ENCODE results near the gene ERICH4. TPM values are rescaled to one million over a fixed set of nuclear protein-coding genes. Genes with fewer than 3 reads are reported as not detected.
"Not testable (repeated sequence)": the region's sequence is repeated elsewhere in the genome, so short reads cannot be mapped to it uniquely, and the experiment has no call there.

ERICH4 gene
- total and polyA plus RNA-seq, 7 donors: 0.09 to 0.10 TPM; not detected in 5

GRCh38 chr19:41484822-41485221, 41.9 kb downstream of the ERICH4 start:
- Histone ChIP-seq H3K9me3 (no peaks in the 10 kb centered on the region), H3K4me3 (no peak overlapping the region), H3K27me3 (ENCODE audit: insufficient read depth in 3 of 3, low read length in 2 of 3) (peaks cover 0 to 13% (median 3%) of the 10 kb centered on the region in 3 donors), H3K36me3 (ENCODE audit: insufficient read depth in 1 of 2, low read depth in 1 of 2) (no peaks in the 10 kb centered on the region), H3K27ac (no peak overlapping the region), H3K4me1 (peaks cover 7% of the 10 kb centered on the region)
- no peak for TF ChIP-seq CTCF (IDR thresholded peaks at IDR 0.05)
- ATAC-seq (no peak), DNase-seq (no peak)
- intact Hi-C loops (cut with DNase I): no loop called here
- WGBS, 3 donors: 75 to 82% (median 78%) methylated on average over 4 of the region's 4 CpGs

GRCh38 chr19:41486953-41487352, 44.0 kb downstream of the ERICH4 start:
- H3K27me3 ChIP-seq (ENCODE audit: insufficient read depth in 3 of 3, low read length in 2 of 3); H3K9me3 ChIP-seq; H3K4me3 ChIP-seq; intact Hi-C loops (cut with DNase I); H3K4me1 ChIP-seq; H3K36me3 ChIP-seq (ENCODE audit: insufficient read depth in 1 of 2, low read depth in 1 of 2); ATAC-seq; H3K27ac ChIP-seq; DNase-seq: not testable (repeated sequence)
- 84 to 85% (median 85%) methylated on average over 4 of the region's 4 CpGs for WGBS, 3 donors

- H3K9me3 ChIP-seq: no peaks in the 10 kb centered on the region
- H3K4me3 ChIP-seq: no peak overlapping the region
- intact Hi-C loops (cut with DNase I): no loop called here
- no peaks in the 10 kb centered on the region for H3K4me1 ChIP-seq
- DNase-seq (no peak), ATAC-seq (no peak)
- no peak overlapping the region for H3K27ac ChIP-seq
- no peaks in the 10 kb centered on the region for H3K36me3 ChIP-seq (ENCODE audit: insufficient read depth in 1 of 2, low read depth in 1 of 2)
- no peak for TF ChIP-seq CTCF (IDR thresholded peaks at IDR 0.05)
- WGBS, 3 donors: 94 to 96% (median 95%) methylated on average over 5 of the region's 5 CpGs
- H3K27me3 ChIP-seq (ENCODE audit: insufficient read depth in 3 of 3, low read length in 2 of 3): no peaks in the 10 kb centered on the region
Observed at GRCh38 chr19:41492843-41493242, 49.9 kb downstream of the ERICH4 start.

Other genes starting within 250 kb of the ERICH4 start
- 1 to 10 TPM in 1 of 4 donors, under 1 TPM in 3; 0.27 to 1.1 (median 0.62) TPM for gene CYP2S1, start 249.9 kb upstream of the ERICH4 start, total RNA-seq
- gene CYP2S1, start 249.9 kb upstream of the ERICH4 start, polyA plus RNA-seq: under 1 TPM; 0.10 to 0.56 (median 0.26) TPM
- gene AXL, start 223.9 kb upstream of the ERICH4 start, total RNA-seq: 10 to 100 TPM in 2 of 4 donors, 1 to 10 TPM in 2; 8.4 to 13.6 (median 11.0) TPM
- gene AXL, start 223.9 kb upstream of the ERICH4 start, polyA plus RNA-seq: 1 to 10 TPM; 3.3 to 4.4 (median 4.3) TPM
- gene HNRNPUL1, start 178.8 kb upstream of the ERICH4 start, total RNA-seq: 100 to 1,000 TPM in 2 of 4 donors, 10 to 100 TPM in 2; 82.2 to 129 (median 105) TPM
- gene HNRNPUL1, start 178.8 kb upstream of the ERICH4 start, polyA plus RNA-seq: 10 to 100 TPM; 54.3 to 82.3 (median 69.2) TPM
- 10 to 100 TPM; 15.5 to 25.7 (median 21.6) TPM for gene CCDC97, start 133.0 kb upstream of the ERICH4 start, total RNA-seq
- 10 to 100 TPM; 13.7 to 23.7 (median 19.9) TPM for gene CCDC97, start 133.0 kb upstream of the ERICH4 start, polyA plus RNA-seq
- 10 to 100 TPM in 2 of 4 donors, 1 to 10 TPM in 2; 8.2 to 10.8 (median 10.1) TPM for gene TGFB1, start 89.2 kb upstream of the ERICH4 start, total RNA-seq
- 10 to 100 TPM in 1 of 3 donors, 1 to 10 TPM in 2; 2.8 to 10.5 (median 3.2) TPM for gene TGFB1, start 89.2 kb upstream of the ERICH4 start, polyA plus RNA-seq
- gene B9D2, start 79.0 kb upstream of the ERICH4 start, total RNA-seq: 1 to 10 TPM; 1.7 to 2.5 (median 2.0) TPM
- 10 to 100 TPM in 1 of 3 donors, 1 to 10 TPM in 2; 7.9 to 13.1 (median 9.3) TPM for gene B9D2, start 79.0 kb upstream of the ERICH4 start, polyA plus RNA-seq
- 1 to 10 TPM; 1.4 to 2.6 (median 1.7) TPM for gene TMEM91, start 66.6 kb upstream of the ERICH4 start, total RNA-seq
- 1 to 10 TPM in 2 of 3 donors, under 1 TPM in 1; 0.88 to 3.1 (median 2.5) TPM for gene TMEM91, start 66.6 kb upstream of the ERICH4 start, polyA plus RNA-seq
- gene EXOSC5, start 45.8 kb upstream of the ERICH4 start, total RNA-seq: 10 to 100 TPM; 25.4 to 42.3 (median 41.2) TPM
- 10 to 100 TPM; 34.9 to 78.8 (median 59.0) TPM for gene EXOSC5, start 45.8 kb upstream of the ERICH4 start, polyA plus RNA-seq
- gene BCKDHA, start 45.3 kb upstream of the ERICH4 start, total RNA-seq: 10 to 100 TPM; 31.5 to 45.1 (median 39.8) TPM
- 10 to 100 TPM; 34.9 to 58.8 (median 43.3) TPM for gene BCKDHA, start 45.3 kb upstream of the ERICH4 start, polyA plus RNA-seq
- 1 to 10 TPM in 2 of 4 donors, under 1 TPM in 2; 0.55 to 1.9 (median 1.3) TPM for gene B3GNT8, start 15.8 kb upstream of the ERICH4 start, total RNA-seq
- under 1 TPM; 0.59 to 0.96 (median 0.73) TPM for gene B3GNT8, start 15.8 kb upstream of the ERICH4 start, polyA plus RNA-seq
- 10 to 100 TPM; 37.6 to 71.4 (median 59.5) TPM for gene DMAC2, start 3.2 kb upstream of the ERICH4 start, total RNA-seq
- gene DMAC2, start 3.2 kb upstream of the ERICH4 start, polyA plus RNA-seq: 100 to 1,000 TPM in 1 of 3 donors, 10 to 100 TPM in 2; 68.5 to 113 (median 88.8) TPM
- under 1 TPM in 2 of 4 donors, not detected in 2; 0.21 to 0.28 TPM for gene CEACAM21, start 133.0 kb downstream of the ERICH4 start, total RNA-seq
- gene CEACAM21, start 133.0 kb downstream of the ERICH4 start, polyA plus RNA-seq: under 1 TPM; 0.05 to 0.48 (median 0.20) TPM
- gene CEACAM4, start 183.9 kb downstream of the ERICH4 start, total RNA-seq: under 1 TPM in 2 of 4 donors, not detected in 2; 0.17 to 0.73 TPM
- under 1 TPM in 1 of 3 donors, not detected in 2; 0.03 TPM for gene CEACAM4, start 183.9 kb downstream of the ERICH4 start, polyA plus RNA-seq
- gene CEACAM7, start 245.1 kb downstream of the ERICH4 start, total RNA-seq: under 1 TPM in 2 of 4 donors, not detected in 2; 0.15 to 0.32 TPM
- under 1 TPM in 1 of 3 donors, not detected in 2; 0.01 TPM for gene CEACAM7, start 245.1 kb downstream of the ERICH4 start, polyA plus RNA-seq

Measured in psoas muscle (tissue), 8 donors.